Measurements from ENCODE around the gene ATF1. TPM values are rescaled to one million over a fixed set of nuclear protein-coding genes. Genes with fewer than 3 reads are reported as not detected.

ATF1 gene
- total and polyA plus RNA-seq, 10 of the 15 experiments (the other 5 are each of a cell fraction or from before 2014, with no cell fraction given): 15.4 to 92.0 (median 33.6) TPM

- H2AFZ ChIP-seq (ENCODE audit: control insufficient read depth, low read depth, low read length): no peak overlapping the region
- POLR2A ChIA-PET: no interaction called here
- ATAC-seq: no peak
- H4K20me1 ChIP-seq (ENCODE audit: control insufficient read depth, insufficient read depth): no peaks in the 10 kb centered on the region
- FAIRE-seq: no peak
- DNase-seq (ENCODE audit: low read depth, low spot score): no peak
- CTCF ChIA-PET: interaction anchor here (1.4 kb wide), 1 partner anchor 12 kb away, joined by 3 read pairs; no protein-coding TSS in a partner anchor
- no peaks in the 10 kb centered on the region for H3K27me3 ChIP-seq (replicated peaks in 1 of 2; ENCODE audit: control insufficient read depth in 2 of 2, insufficient read depth in 2 of 2, low read length in 1 of 2)
- H3K9ac ChIP-seq (ENCODE audit: control insufficient read depth, insufficient read depth, low read length): no peak overlapping the region
- RAD21 ChIA-PET (ENCODE audit: unreplicated experiment): no interaction called here
- in situ Hi-C loops (cut with MboI): no loop called here
- H3K36me3 ChIP-seq (ENCODE audit: control insufficient read depth in 2 of 2, insufficient read depth in 2 of 2, low read length in 1 of 2): peaks cover 0 to 19% of the 10 kb centered on the region in 2 experiments; a peak in 3 of 4 replicates
- SMC1A ChIA-PET (ENCODE audit: uncharacterized antibody, unreplicated experiment): interaction anchor here (0.7 kb wide), 1 partner anchor 9 kb away, joined by 3 read pairs; no protein-coding TSS in a partner anchor
- intact Hi-C loops (cut with micrococcal nuclease; ENCODE audit: unreplicated experiment): no loop called here
- no peaks in the 10 kb centered on the region for H3K9me3 ChIP-seq (replicated peaks; ENCODE audit: control insufficient read depth, insufficient read depth, low read length)
- H3K4me3 ChIP-seq: no peak overlapping the region
- no peak overlapping the region for H3K27ac ChIP-seq (ENCODE audit: control insufficient read depth, insufficient read depth)
- H3K79me2 ChIP-seq (ENCODE audit: control insufficient read depth, insufficient read depth, low read length): no peaks in the 10 kb centered on the region
- no peaks in the 10 kb centered on the region for H3K4me1 ChIP-seq (ENCODE audit: control insufficient read depth, insufficient read depth, low read length)
- no peak overlapping the region for H3K4me2 ChIP-seq (ENCODE audit: control insufficient read depth, insufficient read depth)
- WGBS (ENCODE audit: insufficient coverage, insufficient replicate concordance, low lambda C conversion rate, missing lambda C conversion rate): 94% methylated on average over 2 of the region's 2 CpGs
- BruUV-seq (replicated peaks): no TSS peak
- TF ChIP-seq YBX1 (IDR thresholded peaks at IDR 0.05): no peak
- TF ChIP-seq TCF7 (IDR thresholded peaks at IDR 0.05; ENCODE audit: borderline replicate concordance): no peak
- no peak for TF ChIP-seq USF2 (IDR thresholded peaks at IDR 0.05; ENCODE audit: borderline replicate concordance, low read depth, low read length)
- TF ChIP-seq, protein P1, sequence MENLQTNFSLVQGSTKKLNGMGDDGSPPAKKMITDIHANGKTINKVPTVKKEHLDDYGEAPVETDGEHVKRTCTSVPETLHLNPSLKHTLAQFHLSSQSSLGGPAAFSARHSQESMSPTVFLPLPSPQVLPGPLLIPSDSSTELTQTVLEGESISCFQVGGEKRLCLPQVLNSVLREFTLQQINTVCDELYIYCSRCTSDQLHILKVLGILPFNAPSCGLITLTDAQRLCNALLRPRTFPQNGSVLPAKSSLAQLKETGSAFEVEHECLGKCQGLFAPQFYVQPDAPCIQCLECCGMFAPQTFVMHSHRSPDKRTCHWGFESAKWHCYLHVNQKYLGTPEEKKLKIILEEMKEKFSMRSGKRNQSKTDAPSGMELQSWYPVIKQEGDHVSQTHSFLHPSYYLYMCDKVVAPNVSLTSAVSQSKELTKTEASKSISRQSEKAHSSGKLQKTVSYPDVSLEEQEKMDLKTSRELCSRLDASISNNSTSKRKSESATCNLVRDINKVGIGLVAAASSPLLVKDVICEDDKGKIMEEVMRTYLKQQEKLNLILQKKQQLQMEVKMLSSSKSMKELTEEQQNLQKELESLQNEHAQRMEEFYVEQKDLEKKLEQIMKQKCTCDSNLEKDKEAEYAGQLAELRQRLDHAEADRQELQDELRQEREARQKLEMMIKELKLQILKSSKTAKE (IDR thresholded peaks at IDR 0.05; ENCODE audit: low read depth, poor library complexity, severe bottlenecking): no peak
- no peak for TF ChIP-seq ZNF622 (IDR thresholded peaks at IDR 0.05)
- TF ChIP-seq BCL11A (IDR thresholded peaks at IDR 0.05; ENCODE audit: low read depth, low read length): no peak
- no peak for TF ChIP-seq MXI1 (IDR thresholded peaks at IDR 0.05; ENCODE audit: low read depth, low read length)
- TF ChIP-seq ZNF687 (IDR thresholded peaks at IDR 0.05): no peak
- TF ChIP-seq, protein P2, sequence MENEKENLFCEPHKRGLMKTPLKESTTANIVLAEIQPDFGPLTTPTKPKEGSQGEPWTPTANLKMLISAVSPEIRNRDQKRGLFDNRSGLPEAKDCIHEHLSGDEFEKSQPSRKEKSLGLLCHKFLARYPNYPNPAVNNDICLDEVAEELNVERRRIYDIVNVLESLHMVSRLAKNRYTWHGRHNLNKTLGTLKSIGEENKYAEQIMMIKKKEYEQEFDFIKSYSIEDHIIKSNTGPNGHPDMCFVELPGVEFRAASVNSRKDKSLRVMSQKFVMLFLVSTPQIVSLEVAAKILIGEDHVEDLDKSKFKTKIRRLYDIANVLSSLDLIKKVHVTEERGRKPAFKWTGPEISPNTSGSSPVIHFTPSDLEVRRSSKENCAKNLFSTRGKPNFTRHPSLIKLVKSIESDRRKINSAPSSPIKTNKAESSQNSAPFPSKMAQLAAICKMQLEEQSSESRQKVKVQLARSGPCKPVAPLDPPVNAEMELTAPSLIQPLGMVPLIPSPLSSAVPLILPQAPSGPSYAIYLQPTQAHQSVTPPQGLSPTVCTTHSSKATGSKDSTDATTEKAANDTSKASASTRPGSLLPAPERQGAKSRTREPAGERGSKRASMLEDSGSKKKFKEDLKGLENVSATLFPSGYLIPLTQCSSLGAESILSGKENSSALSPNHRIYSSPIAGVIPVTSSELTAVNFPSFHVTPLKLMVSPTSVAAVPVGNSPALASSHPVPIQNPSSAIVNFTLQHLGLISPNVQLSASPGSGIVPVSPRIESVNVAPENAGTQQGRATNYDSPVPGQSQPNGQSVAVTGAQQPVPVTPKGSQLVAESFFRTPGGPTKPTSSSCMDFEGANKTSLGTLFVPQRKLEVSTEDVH (IDR thresholded peaks at IDR 0.05; ENCODE audit: low read depth, partially characterized antibody): no peak
- TF ChIP-seq MEF2A (IDR thresholded peaks at IDR 0.05; ENCODE audit: insufficient read depth, low read depth, low read length): no peak
- TF ChIP-seq ZZZ3 (IDR thresholded peaks at IDR 0.05; ENCODE audit: control insufficient read depth, insufficient read length, low read depth): no peak
These were observed 14.4 kb upstream of the ATF1 start for GRCh38 chr12:50749459-50749882.

All from GM12878 (cell line).